HepG2 (cell line): Measurements from ENCODE around the gene OGFOD3. TPM values are rescaled to one million over a fixed set of nuclear protein-coding genes. Genes with fewer than 3 reads are reported as not detected.

Source experiments
- ATAC-seq: fragments of 200-7000 bp; cut with Tn5 transposase; 3 replicates; pipeline ENCODE4 v1.9.1; 2020; ENCODE audit warnings: mild to moderate bottlenecking, moderate library complexity
- BruUV-seq: library from RNA; stranded (reverse); fragments of 400-500 nt; replicated peaks from 2 replicates; lab custom pipeline; 2021; lab: Mats Ljungman, UMichigan
- CTCF ChIA-PET: fragments of 300-600 bp; formaldehyde crosslinking; extraction: SDS; loops from one replicate; lab custom pipeline; 2021; ENCODE audit warnings: low total read pairs, inconsistent platforms, low intra/inter-chr PET ratio; lab: Yijun Ruan, JAX
- POLR2A ChIA-PET: fragments of 350-600 bp; sonication (Branson Sonifier 250); formaldehyde crosslinking; loops from one replicate; lab custom pipeline; 2020; ENCODE audit warnings: antibody characterized with exemption, inconsistent platforms; lab: Yijun Ruan, JAX
- DNase-seq: peaks from one replicate; pipeline ENCODE4 v3.0.0-alpha.2; 2015; ENCODE audit warnings: low spot score
- FAIRE-seq: peaks from 3 replicates; lab custom pipeline; 2011; peaks lifted over from hg19 to GRCh38; lab: Jason Lieb, UNC
- H2AFZ ChIP-seq: one replicate; pipeline ENCODE4 v1.6.1; 2011; ENCODE audit warnings: low read length, inconsistent platforms
- H3K27ac ChIP-seq: fragments of 300-600 bp; 3 replicates; pipeline ENCODE4 v1.8.0; 2011; ENCODE audit warnings: mixed run types, mild to moderate bottlenecking, mixed read lengths, low read length, inconsistent platforms; ENCODE audit not compliant: insufficient read depth; ENCODE audit errors: extremely low read length
- H3K27me3 ChIP-seq, 2 experiments: fragments of 200-600 bp in 1 of 2; 2 replicates in 1 of 2; 3 replicates in 1 of 2; pipeline versions ENCODE4 v1.6.0 to v1.8.0; 2011; ENCODE audit warnings: low read length in 2 of 2, mild to moderate bottlenecking in 2 of 2, moderate library complexity in 2 of 2, inconsistent platforms in 1 of 2; ENCODE audit not compliant: insufficient read depth in 2 of 2, control insufficient read depth in 1 of 2
- H3K36me3 ChIP-seq, 2 experiments: fragments of 200-600 bp in 1 of 2; replicated peaks in 1 of 2; 2 replicates in 1 of 2; 3 replicates in 1 of 2; pipeline versions ENCODE4 v1.5.1 to v1.8.0; 2011; ENCODE audit warnings: low read length in 2 of 2, inconsistent platforms in 1 of 2; ENCODE audit not compliant: insufficient read depth in 2 of 2, control insufficient read depth in 1 of 2
- H3K4me1 ChIP-seq: 2 replicates; pipeline ENCODE4 v1.5.1; 2012; ENCODE audit warnings: low read length, inconsistent platforms; ENCODE audit not compliant: insufficient read depth
- H3K4me2 ChIP-seq: 2 replicates; pipeline ENCODE4 v1.6.0; 2011; ENCODE audit warnings: low read depth, low read length, inconsistent platforms
- H3K4me3 ChIP-seq, 3 experiments: fragments of 200-600 bp in 1 of 3; sonication (generic), shearing (Covaris generic) in 1 of 3; replicated peaks in 1 of 3; 2 replicates each; pipeline ENCODE4 v1.5.1; 2011 to 2016; ENCODE audit warnings: low read length in 3 of 3, inconsistent platforms in 2 of 3, low read depth in 2 of 3, mild to moderate bottlenecking in 2 of 3, control low read depth in 1 of 3, mixed read lengths in 1 of 3; ENCODE audit not compliant: insufficient read depth in 1 of 3
- H3K79me2 ChIP-seq: one replicate; pipeline ENCODE4 v1.6.1; 2011; ENCODE audit warnings: low read length, inconsistent platforms; ENCODE audit not compliant: insufficient read depth
- H3K9ac ChIP-seq: 2 replicates; pipeline ENCODE4 v1.6.0; 2011; ENCODE audit warnings: mild to moderate bottlenecking, low read depth, low read length, inconsistent platforms; ENCODE audit not compliant: insufficient read depth
- H3K9me3 ChIP-seq: 2 replicates; pipeline ENCODE4 v1.5.1; 2012; ENCODE audit warnings: mild to moderate bottlenecking, low read length
- H4K20me1 ChIP-seq: 2 replicates; pipeline ENCODE4 v1.6.0; 2011; ENCODE audit warnings: inconsistent platforms, mild to moderate bottlenecking, low read length, moderate library complexity; ENCODE audit not compliant: insufficient read depth
- AGO2 ChIP-seq: fragments of 200-400 bp; formaldehyde crosslinking; optimal IDR thresholded peaks from 2 replicates; pipeline ENCODE3; 2017; ENCODE audit warnings: mild to moderate bottlenecking, low read depth, low read length, moderate library complexity
- HIVEP1 ChIP-seq: sonication (generic); formaldehyde crosslinking; IDR thresholded peaks from 2 replicates; pipeline ENCODE4 v1.4.0; 2020; ENCODE audit warnings: mild to moderate bottlenecking, missing genetic modification reagents
- MAFG ChIP-seq: sonication (generic); formaldehyde crosslinking; IDR thresholded peaks from 2 replicates; pipeline ENCODE4 v1.5.1; 2020; ENCODE audit warnings: mild to moderate bottlenecking, missing genetic modification reagents
- NFKB2 ChIP-seq: sonication (generic); formaldehyde crosslinking; IDR thresholded peaks from 2 replicates; pipeline ENCODE4 v1.4.0; 2020; ENCODE audit warnings: missing genetic modification reagents, borderline replicate concordance
- WGBS: methylation state at CpG from one replicate; pipeline ENCODE4 v1.1.6; 2017; ENCODE audit warnings: low lambda C conversion rate; 5-methylcytosine and 5-hydroxymethylcytosine counted together
- in situ Hi-C: cut with HindIII; loops from 2 replicates; pipeline ENCODE4 v1.10.0; 2017; ENCODE audit warnings: low pct_unique_long_range_greater_than_20kb; ENCODE audit not compliant: extremely low pct_ligation_motif_present
- intact Hi-C: fragments of 100-400 bp; cut with micrococcal nuclease; formaldehyde crosslinking; loops from one replicate; pipeline ENCODE4 v1.10.0; 2022; ENCODE audit not compliant: unreplicated experiment
- polyA plus RNA-seq, 8 experiments: library from polyadenylated mRNA; depleted of rRNA in 3 of 8; stranded (reverse) in 7 of 8; unstranded in 1 of 8; fragments of >200 nt; fragmentation: Illumina TruSeq in 4 of 8; extraction: Trizol in 4 of 8; gene quantifications; 2 replicates each; pipeline versions ENCODE4 v1.2.1 to v1.2.3, GENCODE V29; 2011 to 2016; ENCODE audit warnings: low read depth in 4 of 8, missing spikeins in 1 of 8, mixed read lengths in 1 of 8; ENCODE audit not compliant: insufficient read depth in 1 of 8
- total RNA-seq, 5 experiments: library from RNA; depleted of rRNA; stranded (reverse); fragments of >200 nt; fragmentation: Illumina TruSeq; extraction: Trizol; gene quantifications; 2 replicates each; pipeline ENCODE4 v1.2.3, GENCODE V29; 2016; ENCODE audit warnings: low read depth in 1 of 5
- TF ChIP-seq, protein P1 (sequence below): sonication (generic); formaldehyde crosslinking; IDR thresholded peaks from 2 replicates; pipeline ENCODE4 v1.5.0; 2020; ENCODE audit warnings: missing genetic modification reagents, mild to moderate bottlenecking, borderline replicate concordance

Gene OGFOD3
- total and polyA plus RNA-seq, 2 of the 13 experiments (the other 11 are each of a cell fraction or from before 2014, with no cell fraction given) = 40.0 to 42.1 TPM

DNA sequence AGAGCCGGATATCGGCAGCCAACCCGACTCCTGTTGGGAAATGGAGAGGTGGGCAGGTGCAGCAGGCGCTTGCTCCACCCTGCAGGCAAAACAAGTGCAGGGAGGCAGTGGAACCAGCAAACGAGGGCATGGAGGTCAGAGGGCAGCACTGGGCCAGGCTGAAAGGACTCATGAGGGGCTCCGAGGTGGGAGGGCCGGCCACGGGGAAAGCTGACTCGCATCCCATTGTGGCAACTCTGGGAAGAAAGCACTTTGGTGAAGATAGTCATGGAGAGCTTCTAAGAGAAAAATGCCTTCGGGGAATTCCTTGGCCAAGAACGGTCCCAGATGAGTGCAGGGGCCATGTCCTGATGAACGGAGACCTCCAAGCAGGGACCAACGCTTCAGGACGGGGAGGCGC is 27.7 kb upstream of the OGFOD3 start:
- FAIRE-seq = no peak
- no peak for DNase-seq
- in situ Hi-C loops = no loop called here
- Histone ChIP-seq H3K9ac (no peak overlapping the region), H3K9me3 (no peaks in the 10 kb centered on the region), H3K4me3 (no peak overlapping the region), H3K36me3 (peaks cover 6 to 9% of the 10 kb centered on the region in 2 experiments; a peak in 4 of 5 replicates), H4K20me1 (no peaks in the 10 kb centered on the region), H3K4me2 (no peak overlapping the region), H2AFZ (no peak overlapping the region), H3K4me1 (peaks cover 15% of the 10 kb centered on the region), H3K27ac (no peak overlapping the region), H3K27me3 (no peaks in the 10 kb centered on the region), H3K79me2 (peaks cover 13% of the 10 kb centered on the region)
- POLR2A ChIA-PET = no interaction called here
- TF ChIP-seq, protein P1, sequence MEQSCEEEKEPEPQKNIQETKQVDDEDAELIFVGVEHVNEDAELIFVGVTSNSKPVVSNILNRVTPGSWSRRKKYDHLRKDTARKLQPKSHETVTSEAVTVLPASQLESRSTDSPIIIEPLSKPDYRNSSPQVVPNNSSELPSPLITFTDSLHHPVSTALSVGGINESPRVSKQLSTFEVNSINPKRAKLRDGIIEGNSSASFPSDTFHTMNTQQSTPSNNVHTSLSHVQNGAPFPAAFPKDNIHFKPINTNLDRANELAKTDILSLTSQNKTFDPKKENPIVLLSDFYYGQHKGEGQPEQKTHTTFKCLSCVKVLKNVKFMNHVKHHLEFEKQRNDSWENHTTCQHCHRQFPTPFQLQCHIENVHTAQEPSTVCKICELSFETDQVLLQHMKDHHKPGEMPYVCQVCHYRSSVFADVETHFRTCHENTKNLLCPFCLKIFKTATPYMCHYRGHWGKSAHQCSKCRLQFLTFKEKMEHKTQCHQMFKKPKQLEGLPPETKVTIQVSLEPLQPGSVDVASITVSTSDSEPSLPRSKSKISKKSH (CRISPR knock-in tag) = 0 out of 2 replicates have a peak, but pooled peaks have one; percentile 18
- TF ChIP-seq NFKB2 (CRISPR knock-in tag) = no peak
- CTCF ChIA-PET = no interaction called here
- no TSS peak for BruUV-seq
- 95% methylated on average over 15 of the region's 15 CpGs for WGBS
- intact Hi-C loops = no loop called here
- no peak for ATAC-seq

DNA sequence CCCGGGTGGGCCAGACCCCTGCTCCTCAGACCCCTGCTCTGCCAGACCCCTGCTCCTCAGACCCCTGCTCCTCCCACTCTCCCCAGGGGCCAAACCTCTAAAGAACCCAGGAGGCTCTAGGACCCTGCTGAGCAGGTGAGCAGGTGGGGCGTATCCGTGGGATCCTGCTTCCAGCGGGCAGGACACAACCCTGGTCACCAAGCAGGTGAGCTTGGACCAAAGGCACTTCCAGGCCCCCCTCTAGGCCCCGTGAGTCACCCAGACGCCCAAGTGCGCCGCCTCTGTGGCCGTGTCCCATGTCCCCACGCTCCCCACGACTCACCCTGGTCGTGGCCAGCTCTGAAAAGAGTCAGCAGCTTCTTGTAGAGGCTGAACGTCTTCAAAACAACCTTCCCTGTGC is 27.2 kb upstream of the OGFOD3 start:
- Histone ChIP-seq H3K4me3 (no peak overlapping the region), H3K27ac (no peak overlapping the region), H3K9me3 (no peaks in the 10 kb centered on the region), H4K20me1 (no peaks in the 10 kb centered on the region)
- TF ChIP-seq HIVEP1 (CRISPR knock-in tag) (0 out of 2 replicates have a peak, but pooled peaks have one; percentile 19), MAFG (CRISPR knock-in tag) (no peak), AGO2 (peak; percentile 19)
- TF ChIP-seq, all 625 proteins: peak for 2
- WGBS = 96% methylated on average over 9 of the region's 13 CpGs
- ChIA-PET POLR2A (no interaction called here), CTCF (no interaction called here)
- FAIRE-seq (no peak), DNase-seq (no peak), ATAC-seq (no peak)
- H3K9ac ChIP-seq = no peak overlapping the region
- intact Hi-C loops (no loop called here), in situ Hi-C loops (no loop called here)
- H3K27me3 ChIP-seq = no peaks in the 10 kb centered on the region
- no peak overlapping the region for H2AFZ ChIP-seq
- peaks cover 12% of the 10 kb centered on the region for H3K4me1 ChIP-seq
- peaks cover 6 to 9% of the 10 kb centered on the region in 2 experiments; a peak in 4 of 5 replicates for H3K36me3 ChIP-seq
- BruUV-seq = no TSS peak
- H3K79me2 ChIP-seq = peaks cover 11% of the 10 kb centered on the region
- H3K4me2 ChIP-seq = no peak overlapping the region
